ENCODE results near the gene IL17RB.

The IL17RB gene

DNA sequence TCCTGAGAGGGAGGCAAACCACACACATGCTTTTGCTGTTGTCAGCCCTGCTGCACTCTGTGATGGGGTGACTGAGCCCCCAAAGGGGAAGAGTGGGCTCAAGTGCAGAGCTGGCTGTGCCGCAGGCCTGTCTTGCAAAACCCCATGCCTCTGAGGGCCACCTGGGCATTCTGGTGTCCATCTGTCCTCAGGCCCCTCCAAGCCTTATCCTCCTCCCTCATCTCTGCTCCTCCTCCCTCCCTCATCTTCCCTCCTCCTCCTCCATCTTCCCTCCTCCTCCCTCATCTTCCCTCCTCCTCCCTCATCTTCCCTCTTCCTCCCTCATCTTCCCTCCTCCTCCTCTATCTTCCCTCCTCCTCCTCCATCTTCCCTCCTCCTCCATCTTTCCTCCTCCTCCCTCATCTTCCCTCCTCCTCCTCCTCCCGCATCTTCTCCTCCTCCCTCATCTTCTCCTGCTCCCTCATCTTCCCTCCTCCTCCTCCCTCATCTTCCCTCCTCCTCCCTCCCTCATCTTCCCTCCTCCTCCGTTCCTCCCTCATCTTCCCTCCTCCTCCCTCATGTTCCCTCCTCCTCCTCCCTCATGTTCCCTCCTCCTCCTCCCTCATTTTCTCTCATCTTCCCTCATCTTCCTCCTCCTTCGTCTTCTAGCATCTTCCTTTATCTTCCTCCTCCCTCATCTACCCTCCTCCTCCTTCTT, 40.8 kb upstream of the IL17RB start:
- no peak overlapping the region for H3K27ac ChIP-seq (ENCODE audit: low read length)
- H3K4me3 ChIP-seq (ENCODE audit: low read depth in 1 of 2, low read length in 2 of 2), result no peak overlapping the region
- peaks cover 0 to 4% of the 10 kb centered on the region in 2 donors for H3K36me3 ChIP-seq (ENCODE audit: control insufficient read depth in 1 of 2, insufficient read depth in 2 of 2, low read length in 2 of 2)
- H3K27me3 ChIP-seq (ENCODE audit: low read depth, low read length), result no peaks in the 10 kb centered on the region
- H3K9me3 ChIP-seq (ENCODE audit: control insufficient read depth in 1 of 2, low read length in 2 of 2), result no peaks in the 10 kb centered on the region
- no peaks in the 10 kb centered on the region for H3K4me1 ChIP-seq (ENCODE audit: control insufficient read depth in 1 of 2, insufficient read depth in 2 of 2, low read length in 2 of 2)

- Histone ChIP-seq H3K36me3 (ENCODE audit: control insufficient read depth in 1 of 2, insufficient read depth in 2 of 2, low read length in 2 of 2) (peaks cover 0 to 4% of the 10 kb centered on the region in 2 donors), H3K27me3 (ENCODE audit: low read depth, low read length) (no peaks in the 10 kb centered on the region), H3K4me1 (ENCODE audit: control insufficient read depth in 1 of 2, insufficient read depth in 2 of 2, low read length in 2 of 2) (no peaks in the 10 kb centered on the region), H3K9me3 (ENCODE audit: control insufficient read depth in 1 of 2, low read length in 2 of 2) (no peaks in the 10 kb centered on the region), H3K27ac (ENCODE audit: low read length) (no peak overlapping the region), H3K4me3 (ENCODE audit: low read depth in 1 of 2, low read length in 2 of 2) (no peak overlapping the region)
These were observed 39.9 kb upstream of the IL17RB start for GRCh38 chr3:53806182-53807116.

DNA sequence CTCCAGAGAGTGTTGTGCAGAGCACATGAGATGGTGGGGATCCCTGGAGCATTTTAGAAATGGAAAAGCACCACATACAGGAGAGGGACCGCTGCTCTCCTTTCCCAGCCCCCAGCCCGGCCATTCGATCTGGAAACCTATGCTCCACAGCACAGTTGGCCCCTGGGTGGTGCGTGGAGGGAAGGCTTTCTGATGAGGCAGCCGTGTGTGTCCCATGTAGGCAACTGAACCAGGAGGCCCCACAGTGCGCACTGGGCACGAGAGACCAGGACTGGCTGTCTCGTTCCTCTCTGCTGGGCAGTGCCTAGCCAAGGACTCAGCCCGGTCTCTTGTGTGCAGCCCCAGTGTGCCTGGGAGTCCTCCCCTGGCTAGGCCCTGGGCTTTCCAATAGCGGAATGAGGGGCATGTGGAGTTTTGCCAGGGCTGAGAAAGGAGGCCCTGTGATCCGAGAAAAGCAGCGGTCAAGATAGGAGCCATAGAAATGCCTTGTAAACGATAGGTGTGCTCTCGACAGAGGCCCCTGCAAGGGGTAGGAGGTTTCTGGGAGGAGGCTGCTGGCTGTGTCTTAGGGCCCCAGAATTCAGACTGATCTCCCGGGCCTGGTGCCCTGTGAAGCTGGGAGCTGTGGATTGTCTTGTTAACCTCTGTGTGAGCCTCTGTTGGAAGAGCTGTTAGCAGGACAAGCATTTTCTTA, 39.1 kb upstream of the IL17RB start:
- Histone ChIP-seq H3K27me3 (ENCODE audit: low read depth, low read length) (no peaks in the 10 kb centered on the region), H3K27ac (ENCODE audit: low read length) (no peak overlapping the region), H3K9me3 (ENCODE audit: control insufficient read depth in 1 of 2, low read length in 2 of 2) (no peaks in the 10 kb centered on the region), H3K36me3 (ENCODE audit: control insufficient read depth in 1 of 2, insufficient read depth in 2 of 2, low read length in 2 of 2) (peaks cover 0 to 4% of the 10 kb centered on the region in 2 donors), H3K4me1 (ENCODE audit: control insufficient read depth in 1 of 2, insufficient read depth in 2 of 2, low read length in 2 of 2) (no peaks in the 10 kb centered on the region), H3K4me3 (ENCODE audit: low read depth in 1 of 2, low read length in 2 of 2) (no peak overlapping the region)

GRCh38 chr3:53808496-53808895, 37.9 kb upstream of the IL17RB start:
- Histone ChIP-seq H3K9me3 (ENCODE audit: control insufficient read depth in 1 of 2, low read length in 2 of 2) (no peaks in the 10 kb centered on the region), H3K4me1 (ENCODE audit: control insufficient read depth in 1 of 2, insufficient read depth in 2 of 2, low read length in 2 of 2) (no peaks in the 10 kb centered on the region), H3K27ac (ENCODE audit: low read length) (no peak overlapping the region), H3K36me3 (ENCODE audit: control insufficient read depth in 1 of 2, insufficient read depth in 2 of 2, low read length in 2 of 2) (peaks cover 0 to 4% of the 10 kb centered on the region in 2 donors), H3K4me3 (ENCODE audit: low read depth in 1 of 2, low read length in 2 of 2) (no peak overlapping the region), H3K27me3 (ENCODE audit: low read depth, low read length) (no peaks in the 10 kb centered on the region)

DNA sequence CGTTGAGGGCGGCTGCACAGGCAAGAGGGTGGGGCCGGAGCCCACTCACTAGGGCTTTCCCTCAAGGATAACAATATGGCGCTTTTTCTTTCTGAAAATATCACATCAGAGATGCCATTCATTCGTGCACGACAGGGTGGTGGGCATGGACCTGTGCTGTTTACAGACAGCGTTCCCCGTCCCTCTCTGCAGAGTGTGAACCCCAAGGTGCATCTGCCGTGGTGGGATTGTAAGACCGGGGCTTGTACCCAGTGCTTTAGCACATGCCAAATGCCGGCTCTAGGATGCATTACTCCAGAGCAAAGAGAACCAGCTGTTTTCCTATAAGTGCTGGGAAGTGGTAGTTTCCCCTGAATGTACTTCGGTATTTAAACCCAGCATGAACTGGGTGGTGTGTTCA, 37.1 kb upstream of the IL17RB start:
- Histone ChIP-seq H3K4me3 (ENCODE audit: low read depth in 1 of 2, low read length in 2 of 2) (no peak overlapping the region), H3K27ac (ENCODE audit: low read length) (no peak overlapping the region), H3K27me3 (ENCODE audit: low read depth, low read length) (no peaks in the 10 kb centered on the region), H3K4me1 (ENCODE audit: control insufficient read depth in 1 of 2, insufficient read depth in 2 of 2, low read length in 2 of 2) (no peaks in the 10 kb centered on the region), H3K36me3 (ENCODE audit: control insufficient read depth in 1 of 2, insufficient read depth in 2 of 2, low read length in 2 of 2) (peaks cover 0 to 4% of the 10 kb centered on the region in 2 donors), H3K9me3 (ENCODE audit: control insufficient read depth in 1 of 2, low read length in 2 of 2) (no peaks in the 10 kb centered on the region)

DNA sequence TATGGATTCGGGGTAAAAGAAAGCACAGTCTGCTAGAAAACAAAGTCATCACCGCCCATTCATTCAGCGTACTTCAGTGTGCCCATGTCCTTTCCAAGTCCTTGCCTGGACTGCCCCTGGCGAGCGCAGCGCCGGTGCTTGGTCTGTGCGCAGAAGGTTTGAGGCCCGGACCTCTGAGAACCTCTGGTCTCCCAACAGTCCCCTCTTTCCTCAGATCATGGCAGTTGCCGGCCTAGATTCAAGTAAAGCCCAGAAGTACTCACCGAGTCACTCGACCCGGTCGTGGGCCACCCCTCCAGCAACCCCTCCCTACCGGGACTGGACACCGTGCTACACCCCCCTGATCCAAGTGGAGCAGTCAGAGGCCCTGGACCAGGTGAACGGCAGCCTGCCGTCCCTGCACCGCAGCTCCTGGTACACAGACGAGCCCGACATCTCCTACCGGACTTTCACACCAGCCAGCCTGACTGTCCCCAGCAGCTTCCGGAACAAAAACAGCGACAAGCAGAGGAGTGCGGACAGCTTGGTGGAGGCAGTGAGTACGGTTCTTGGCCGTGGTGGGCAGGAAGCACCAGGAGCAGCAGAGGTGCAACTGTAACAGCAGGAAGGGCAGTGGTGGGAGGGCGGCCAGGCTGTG, 36.5 kb upstream of the IL17RB start:
- Histone ChIP-seq H3K36me3 (ENCODE audit: control insufficient read depth in 1 of 2, insufficient read depth in 2 of 2, low read length in 2 of 2) (peaks cover 0 to 4% of the 10 kb centered on the region in 2 donors), H3K27me3 (ENCODE audit: low read depth, low read length) (no peaks in the 10 kb centered on the region), H3K9me3 (ENCODE audit: control insufficient read depth in 1 of 2, low read length in 2 of 2) (no peaks in the 10 kb centered on the region), H3K4me3 (ENCODE audit: low read depth in 1 of 2, low read length in 2 of 2) (no peak overlapping the region), H3K4me1 (ENCODE audit: control insufficient read depth in 1 of 2, insufficient read depth in 2 of 2, low read length in 2 of 2) (no peaks in the 10 kb centered on the region), H3K27ac (ENCODE audit: low read length) (no peak overlapping the region)

- Histone ChIP-seq H3K27ac (ENCODE audit: low read length) (no peak overlapping the region), H3K9me3 (ENCODE audit: control insufficient read depth in 1 of 2, low read length in 2 of 2) (no peaks in the 10 kb centered on the region), H3K4me3 (ENCODE audit: low read depth in 1 of 2, low read length in 2 of 2) (no peak overlapping the region), H3K36me3 (ENCODE audit: control insufficient read depth in 1 of 2, insufficient read depth in 2 of 2, low read length in 2 of 2) (peaks cover 0 to 4% of the 10 kb centered on the region in 2 donors), H3K27me3 (ENCODE audit: low read depth, low read length) (no peaks in the 10 kb centered on the region), H3K4me1 (ENCODE audit: control insufficient read depth in 1 of 2, insufficient read depth in 2 of 2, low read length in 2 of 2) (no peaks in the 10 kb centered on the region)
These were observed 35.0 kb upstream of the IL17RB start for GRCh38 chr3:53811143-53811927.

GRCh38 chr3:53812434-53812833, 33.9 kb upstream of the IL17RB start:
- Histone ChIP-seq H3K27me3 (ENCODE audit: low read depth, low read length) (no peaks in the 10 kb centered on the region), H3K36me3 (ENCODE audit: control insufficient read depth in 1 of 2, insufficient read depth in 2 of 2, low read length in 2 of 2) (peaks cover 0 to 4% of the 10 kb centered on the region in 2 donors), H3K4me1 (ENCODE audit: control insufficient read depth in 1 of 2, insufficient read depth in 2 of 2, low read length in 2 of 2) (no peaks in the 10 kb centered on the region), H3K4me3 (ENCODE audit: low read depth in 1 of 2, low read length in 2 of 2) (no peak overlapping the region), H3K27ac (ENCODE audit: low read length) (no peak overlapping the region), H3K9me3 (ENCODE audit: control insufficient read depth in 1 of 2, low read length in 2 of 2) (no peaks in the 10 kb centered on the region)

DNA sequence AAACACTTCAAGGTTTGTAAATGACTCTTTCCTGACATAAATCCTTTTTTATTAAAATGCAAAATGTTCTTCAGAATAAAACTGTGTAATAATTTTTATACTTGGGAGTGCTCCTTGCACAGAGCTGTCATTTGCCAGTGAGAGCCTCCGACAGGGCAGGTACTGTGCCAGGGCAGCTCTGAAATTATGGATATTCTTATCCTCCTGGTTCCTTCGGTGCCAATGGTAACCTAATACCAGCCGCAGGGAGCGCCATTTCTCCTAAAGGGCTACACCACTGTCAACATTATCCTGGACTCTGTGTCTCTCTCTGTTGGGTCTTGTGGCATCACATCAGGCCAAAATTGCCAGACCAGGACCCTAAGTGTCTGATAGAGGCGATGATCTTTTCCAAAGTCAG, 33.1 kb upstream of the IL17RB start:
- peaks cover 0 to 4% of the 10 kb centered on the region in 2 donors for H3K36me3 ChIP-seq (ENCODE audit: control insufficient read depth in 1 of 2, insufficient read depth in 2 of 2, low read length in 2 of 2)
- H3K27me3 ChIP-seq (ENCODE audit: low read depth, low read length), result no peaks in the 10 kb centered on the region
- H3K4me1 ChIP-seq (ENCODE audit: control insufficient read depth in 1 of 2, insufficient read depth in 2 of 2, low read length in 2 of 2), result no peaks in the 10 kb centered on the region
- H3K9me3 ChIP-seq (ENCODE audit: control insufficient read depth in 1 of 2, low read length in 2 of 2), result no peaks in the 10 kb centered on the region
- H3K27ac ChIP-seq (ENCODE audit: low read length), result no peak overlapping the region
- no peak overlapping the region for H3K4me3 ChIP-seq (ENCODE audit: low read depth in 1 of 2, low read length in 2 of 2)

- Histone ChIP-seq H3K27ac (ENCODE audit: low read length) (no peak overlapping the region), H3K27me3 (ENCODE audit: low read depth, low read length) (no peaks in the 10 kb centered on the region)
These were observed 32.5 kb upstream of the IL17RB start for GRCh38 chr3:53813876-53814275.

More at GRCh38 chr3:53813876-53814275, 32.5 kb upstream of the IL17RB start:
- Histone ChIP-seq H3K36me3 (ENCODE audit: control insufficient read depth in 1 of 2, insufficient read depth in 2 of 2, low read length in 2 of 2) (peaks cover 0 to 2% of the 10 kb centered on the region in 2 donors), H3K4me1 (ENCODE audit: control insufficient read depth in 1 of 2, insufficient read depth in 2 of 2, low read length in 2 of 2) (no peaks in the 10 kb centered on the region), H3K4me3 (ENCODE audit: low read depth in 1 of 2, low read length in 2 of 2) (no peak overlapping the region), H3K9me3 (ENCODE audit: control insufficient read depth in 1 of 2, low read length in 2 of 2) (no peaks in the 10 kb centered on the region)

Data from muscle layer of duodenum (tissue), 2 donors.